ENCODE measurements around the gene AUTS2.

The AUTS2 gene

GRCh38 chr7:69776611-69777010, 178.3 kb downstream of the AUTS2 start:
- TF ChIP-seq EZH2phosphoT487 (IDR thresholded peaks at IDR 0.05; ENCODE audit: borderline replicate concordance) (no peak), CTCF (conservative IDR thresholded peaks at IDR 0.05; ENCODE audit: low read length) (no peak)

GRCh38 chr7:69778138-69778537, 179.9 kb downstream of the AUTS2 start:
- H3K9ac ChIP-seq (ENCODE audit: low read depth, low read length, poor library complexity, severe bottlenecking): no peak overlapping the region
- no peak overlapping the region for H3K4me3 ChIP-seq (ENCODE audit: low read length, poor library complexity, severe bottlenecking)
- H3K79me2 ChIP-seq (ENCODE audit: insufficient read depth, low read length): peaks cover 64% of the 10 kb centered on the region
- peaks cover 29% of the 10 kb centered on the region for H3K4me1 ChIP-seq (ENCODE audit: insufficient read depth, low read length, poor library complexity, severe bottlenecking)
- no peaks in the 10 kb centered on the region for H4K20me1 ChIP-seq (ENCODE audit: insufficient read depth, low read length, poor library complexity, severe bottlenecking)
- H3K36me3 ChIP-seq (ENCODE audit: insufficient read depth, low read length): no peaks in the 10 kb centered on the region
- TF ChIP-seq EZH2phosphoT487 (IDR thresholded peaks at IDR 0.05; ENCODE audit: borderline replicate concordance): no peak
- TF ChIP-seq CTCF (conservative IDR thresholded peaks at IDR 0.05; ENCODE audit: low read length): no peak
- H3K4me2 ChIP-seq (ENCODE audit: low read depth, low read length, poor library complexity, severe bottlenecking): no peak overlapping the region
- H3K9me3 ChIP-seq (ENCODE audit: insufficient read depth, low read depth, low read length): no peaks in the 10 kb centered on the region
- no peaks in the 10 kb centered on the region for H3F3A ChIP-seq (ENCODE audit: low read depth)
- H3K27me3 ChIP-seq (ENCODE audit: insufficient read depth, low read length, poor library complexity, severe bottlenecking): no peaks in the 10 kb centered on the region
- no peak overlapping the region for H2AFZ ChIP-seq (ENCODE audit: low read length)
- H3K9me2 ChIP-seq (replicated peaks; ENCODE audit: low read depth, low read length): no peaks in the 10 kb centered on the region

More at GRCh38 chr7:69776611-69777010, 178.3 kb downstream of the AUTS2 start:
- no peaks in the 10 kb centered on the region for H3K9me2 ChIP-seq (replicated peaks; ENCODE audit: low read depth, low read length)
- no peaks in the 10 kb centered on the region for H3K27me3 ChIP-seq (ENCODE audit: insufficient read depth, low read length, poor library complexity, severe bottlenecking)
- no peak overlapping the region for H3K4me2 ChIP-seq (ENCODE audit: low read depth, low read length, poor library complexity, severe bottlenecking)
- peaks cover 50% of the 10 kb centered on the region for H3K79me2 ChIP-seq (ENCODE audit: insufficient read depth, low read length)
- no peaks in the 10 kb centered on the region for H3K36me3 ChIP-seq (ENCODE audit: insufficient read depth, low read length)
- no peak overlapping the region for H3K9ac ChIP-seq (ENCODE audit: low read depth, low read length, poor library complexity, severe bottlenecking)
- no peaks in the 10 kb centered on the region for H3F3A ChIP-seq (ENCODE audit: low read depth)
- no peaks in the 10 kb centered on the region for H3K9me3 ChIP-seq (ENCODE audit: insufficient read depth, low read depth, low read length)
- H3K4me3 ChIP-seq (ENCODE audit: low read length, poor library complexity, severe bottlenecking): no peak overlapping the region
- no peak overlapping the region for H2AFZ ChIP-seq (ENCODE audit: low read length)
- H3K4me1 ChIP-seq (ENCODE audit: insufficient read depth, low read length, poor library complexity, severe bottlenecking): peaks cover 29% of the 10 kb centered on the region
- H4K20me1 ChIP-seq (ENCODE audit: insufficient read depth, low read length, poor library complexity, severe bottlenecking): no peaks in the 10 kb centered on the region

GRCh38 chr7:69780379-69780778, 182.1 kb downstream of the AUTS2 start:
- Histone ChIP-seq H3K9ac (ENCODE audit: low read depth, low read length, poor library complexity, severe bottlenecking) (no peak overlapping the region), H3K9me2 (replicated peaks; ENCODE audit: low read depth, low read length) (no peaks in the 10 kb centered on the region), H2AFZ (ENCODE audit: low read length) (no peak overlapping the region), H3K79me2 (ENCODE audit: insufficient read depth, low read length) (peaks cover 79% of the 10 kb centered on the region), H3K27me3 (ENCODE audit: insufficient read depth, low read length, poor library complexity, severe bottlenecking) (no peaks in the 10 kb centered on the region), H3K9me3 (ENCODE audit: insufficient read depth, low read depth, low read length) (no peaks in the 10 kb centered on the region), H3F3A (ENCODE audit: low read depth) (no peaks in the 10 kb centered on the region), H3K4me1 (ENCODE audit: insufficient read depth, low read length, poor library complexity, severe bottlenecking) (peaks cover 24% of the 10 kb centered on the region), H3K4me2 (ENCODE audit: low read depth, low read length, poor library complexity, severe bottlenecking) (no peak overlapping the region), H3K4me3 (ENCODE audit: low read length, poor library complexity, severe bottlenecking) (no peak overlapping the region), H3K36me3 (ENCODE audit: insufficient read depth, low read length) (no peaks in the 10 kb centered on the region), H4K20me1 (ENCODE audit: insufficient read depth, low read length, poor library complexity, severe bottlenecking) (no peaks in the 10 kb centered on the region)
- no peak for TF ChIP-seq EZH2phosphoT487 (IDR thresholded peaks at IDR 0.05; ENCODE audit: borderline replicate concordance)
- no peak for TF ChIP-seq CTCF (conservative IDR thresholded peaks at IDR 0.05; ENCODE audit: low read length)
